Fibroblast of lung (primary cell): Measurements from ENCODE around the gene VIPR2. TPM values are rescaled to one million over a fixed set of nuclear protein-coding genes. Genes with fewer than 3 reads are reported as not detected.
"Not testable (repeated sequence)": the region's sequence is repeated elsewhere in the genome, so short reads cannot be mapped to it uniquely, and the experiment has no call there.

Source experiments
- DNase-seq, 2 donors: peaks; one replicate each; pipeline versions ENCODE4 v3.0.0 to v3.0.0-alpha.2; 2010; ENCODE audit warnings: low read depth in 2 of 2
- H2AFZ ChIP-seq: 2 replicates; pipeline ENCODE4 v1.5.1; 2012; ENCODE audit warnings: low read length, control low read depth, inconsistent platforms
- H3K27ac ChIP-seq: 2 replicates; pipeline ENCODE4 v1.5.1; 2011; ENCODE audit warnings: low read length, control low read depth; ENCODE audit not compliant: insufficient read depth
- H3K27me3 ChIP-seq: 2 replicates; pipeline ENCODE4 v1.5.1; 2011; ENCODE audit warnings: mild to moderate bottlenecking, low read length; ENCODE audit not compliant: control insufficient read depth, insufficient read depth
- H3K36me3 ChIP-seq: 2 replicates; pipeline ENCODE4 v1.5.1; 2011; ENCODE audit warnings: low read length; ENCODE audit not compliant: control insufficient read depth, insufficient read depth
- H3K4me1 ChIP-seq: 2 replicates; pipeline ENCODE4 v1.5.1; 2011; ENCODE audit warnings: low read length; ENCODE audit not compliant: control insufficient read depth, insufficient read depth; ENCODE audit errors: extremely low read depth
- H3K4me2 ChIP-seq: 2 replicates; pipeline ENCODE4 v1.5.1; 2011; ENCODE audit warnings: low read length, control low read depth; ENCODE audit not compliant: insufficient read depth; ENCODE audit errors: extremely low read depth
- H3K4me3 ChIP-seq, 4 experiments: fragments of 200-600 bp in 1 of 4; sonication (generic) in 1 of 4; replicated peaks in 1 of 4; 2 replicates each; pipeline ENCODE4 v1.5.1; 2011 to 2016; ENCODE audit warnings: low read length in 4 of 4, low read depth in 3 of 4, mild to moderate bottlenecking in 3 of 4, control low read depth in 2 of 4, inconsistent platforms in 1 of 4, mixed read lengths in 1 of 4; ENCODE audit not compliant: insufficient read depth in 1 of 4; ENCODE audit errors: control extremely low read depth in 1 of 4
- H3K79me2 ChIP-seq: 2 replicates; pipeline ENCODE4 v1.5.1; 2012; ENCODE audit warnings: mild to moderate bottlenecking, low read length, inconsistent platforms; ENCODE audit not compliant: control insufficient read depth, insufficient read depth
- H3K9ac ChIP-seq: 2 replicates; pipeline ENCODE4 v1.5.1; 2011; ENCODE audit warnings: mild to moderate bottlenecking, low read length, control low read depth; ENCODE audit not compliant: insufficient read depth
- H3K9me3 ChIP-seq: 2 replicates; pipeline ENCODE4 v1.5.1; 2012; ENCODE audit warnings: low read depth, low read length; ENCODE audit not compliant: control insufficient read depth, insufficient read depth
- H4K20me1 ChIP-seq: 2 replicates; pipeline ENCODE4 v1.5.1; 2011; ENCODE audit warnings: low read length; ENCODE audit not compliant: control insufficient read depth, insufficient read depth; ENCODE audit errors: extremely low read depth
- EZH2 ChIP-seq: IDR thresholded peaks from 2 replicates; pipeline ENCODE4 v1.5.1; 2012; ENCODE audit warnings: low read length, control low read depth, mild to moderate bottlenecking; ENCODE audit errors: missing control alignments
- polyA plus RNA-seq, 2 donors: library from polyadenylated mRNA; depleted of rRNA in 1 of 2; stranded (reverse) in 1 of 2; unstranded in 1 of 2; fragments of >200 nt; gene quantifications; 2 replicates each; pipeline ENCODE4 v1.2.1, GENCODE V29; 2011 to 2012; ENCODE audit warnings: missing spikeins in 1 of 2
- total RNA-seq: library from RNA; depleted of rRNA; stranded (reverse); fragments of >200 nt; gene quantifications from 2 replicates; pipeline ENCODE4 v1.2.1, GENCODE V29; 2014
- TF ChIP-seq, protein P1 (sequence below), 2 donors: IDR thresholded peaks in 1 of 2; conservative IDR thresholded peaks in 1 of 2; 1 replicate in 1 of 2; 2 replicates in 1 of 2; pipeline ENCODE4 v1.5.1; 2011 to 2012; ENCODE audit warnings: low read length in 2 of 2, control low read depth in 1 of 2, inconsistent platforms in 1 of 2, low read depth in 1 of 2, mild to moderate bottlenecking in 1 of 2

The VIPR2 gene
- total and polyA plus RNA-seq, 2 donors (not counting 1 experiment from before 2014, with no cell fraction given), result not detected

GRCh38 chr7:159006610-159007130 lies 138.0 kb downstream of the VIPR2 start:
- H3K36me3 ChIP-seq, result no peaks in the 10 kb centered on the region
- DNase-seq, result no peak
- no peak overlapping the region for H3K4me3 ChIP-seq
- no peak overlapping the region for H3K4me2 ChIP-seq
- TF ChIP-seq EZH2, result no peak
- TF ChIP-seq, protein P1, sequence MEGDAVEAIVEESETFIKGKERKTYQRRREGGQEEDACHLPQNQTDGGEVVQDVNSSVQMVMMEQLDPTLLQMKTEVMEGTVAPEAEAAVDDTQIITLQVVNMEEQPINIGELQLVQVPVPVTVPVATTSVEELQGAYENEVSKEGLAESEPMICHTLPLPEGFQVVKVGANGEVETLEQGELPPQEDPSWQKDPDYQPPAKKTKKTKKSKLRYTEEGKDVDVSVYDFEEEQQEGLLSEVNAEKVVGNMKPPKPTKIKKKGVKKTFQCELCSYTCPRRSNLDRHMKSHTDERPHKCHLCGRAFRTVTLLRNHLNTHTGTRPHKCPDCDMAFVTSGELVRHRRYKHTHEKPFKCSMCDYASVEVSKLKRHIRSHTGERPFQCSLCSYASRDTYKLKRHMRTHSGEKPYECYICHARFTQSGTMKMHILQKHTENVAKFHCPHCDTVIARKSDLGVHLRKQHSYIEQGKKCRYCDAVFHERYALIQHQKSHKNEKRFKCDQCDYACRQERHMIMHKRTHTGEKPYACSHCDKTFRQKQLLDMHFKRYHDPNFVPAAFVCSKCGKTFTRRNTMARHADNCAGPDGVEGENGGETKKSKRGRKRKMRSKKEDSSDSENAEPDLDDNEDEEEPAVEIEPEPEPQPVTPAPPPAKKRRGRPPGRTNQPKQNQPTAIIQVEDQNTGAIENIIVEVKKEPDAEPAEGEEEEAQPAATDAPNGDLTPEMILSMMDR (conservative IDR thresholded peaks at IDR 0.05 in 1 of 2, IDR thresholded peaks at IDR 0.05 in 1 of 2; ENCODE audit: low read depth in 1 of 2, low read length in 2 of 2), result no peak
- no peak overlapping the region for H3K9ac ChIP-seq
- H3K79me2 ChIP-seq, result no peaks in the 10 kb centered on the region
- no peaks in the 10 kb centered on the region for H3K27me3 ChIP-seq
- H3K27ac ChIP-seq, result no peak overlapping the region
- no peaks in the 10 kb centered on the region for H4K20me1 ChIP-seq
- no peaks in the 10 kb centered on the region for H3K4me1 ChIP-seq
- no peaks in the 10 kb centered on the region for H3K9me3 ChIP-seq
- H2AFZ ChIP-seq, result no peak overlapping the region

- H4K20me1 ChIP-seq, H3K4me2 ChIP-seq, H3K27me3 ChIP-seq, H3K9me3 ChIP-seq, DNase-seq, H3K4me1 ChIP-seq, H3K9ac ChIP-seq, H3K79me2 ChIP-seq, H3K36me3 ChIP-seq, H3K4me3 ChIP-seq, H2AFZ ChIP-seq, H3K27ac ChIP-seq: not testable (repeated sequence)
Measured at GRCh38 chr7:159006022-159006609, 138.6 kb downstream of the VIPR2 start.

GRCh38 chr7:159005618-159006017 lies 139.0 kb downstream of the VIPR2 start:
- Histone ChIP-seq H3K27me3 (no peaks in the 10 kb centered on the region), H3K9me3 (no peaks in the 10 kb centered on the region), H3K4me1 (no peaks in the 10 kb centered on the region), H2AFZ (no peak overlapping the region), H3K27ac (no peak overlapping the region), H3K4me2 (no peak overlapping the region), H3K4me3 (no peak overlapping the region), H3K79me2 (no peaks in the 10 kb centered on the region), H4K20me1 (no peaks in the 10 kb centered on the region), H3K9ac (no peak overlapping the region), H3K36me3 (no peaks in the 10 kb centered on the region)
- no peak for TF ChIP-seq EZH2
- TF ChIP-seq, protein P1 (conservative IDR thresholded peaks at IDR 0.05 in 1 of 2, IDR thresholded peaks at IDR 0.05 in 1 of 2; ENCODE audit: low read depth in 1 of 2, low read length in 2 of 2), result no peak
- no peak for DNase-seq
